Measurements from ENCODE around the gene RNF145. TPM values are rescaled to one million over a fixed set of nuclear protein-coding genes. Genes with fewer than 3 reads are reported as not detected.
"Not testable (repeated sequence)": the region's sequence is repeated elsewhere in the genome, so short reads cannot be mapped to it uniquely, and the experiment has no call there.

Gene RNF145
- polyA plus RNA-seq, 2 donors, result 26.2 to 48.6 TPM

GRCh38 chr5:159130871-159131270, 78.5 kb downstream of the RNF145 start:
- Histone ChIP-seq H3K27me3 (ENCODE audit: control insufficient read depth in 1 of 2, insufficient read depth in 2 of 2, low read length in 2 of 2) (no peaks in the 10 kb centered on the region), H3K4me3 (ENCODE audit: low read depth in 1 of 2, low read length in 2 of 2) (no peak overlapping the region), H3K27ac (ENCODE audit: low read depth in 2 of 2, low read length in 1 of 2) (no peak overlapping the region), H3K9me3 (ENCODE audit: control insufficient read depth in 2 of 2, insufficient read depth in 1 of 2, low read depth in 1 of 2, low read length in 1 of 2) (no peaks in the 10 kb centered on the region), H3K36me3 (ENCODE audit: control insufficient read depth in 2 of 2, insufficient read depth in 2 of 2, low read length in 1 of 2) (no peaks in the 10 kb centered on the region), H3K4me1 (ENCODE audit: control insufficient read depth in 2 of 2, insufficient read depth in 2 of 2, low read length in 1 of 2) (no peaks in the 10 kb centered on the region)
- 72 to 75% methylated on average over 3 of the region's 3 CpGs for whole genome bisulfite sequencing, 2 donors

GRCh38 chr5:159128070-159128541, 81.2 kb downstream of the RNF145 start:
- Histone ChIP-seq H3K36me3 (ENCODE audit: control insufficient read depth in 2 of 2, insufficient read depth in 2 of 2, low read length in 1 of 2) (no peaks in the 10 kb centered on the region), H3K4me1 (ENCODE audit: control insufficient read depth in 2 of 2, insufficient read depth in 2 of 2, low read length in 1 of 2) (no peaks in the 10 kb centered on the region), H3K4me3 (ENCODE audit: low read depth in 1 of 2, low read length in 2 of 2) (no peak overlapping the region), H3K27ac (ENCODE audit: low read depth in 2 of 2, low read length in 1 of 2) (no peak overlapping the region), H3K27me3 (ENCODE audit: control insufficient read depth in 1 of 2, insufficient read depth in 2 of 2, low read length in 2 of 2) (no peaks in the 10 kb centered on the region), H3K9me3 (ENCODE audit: control insufficient read depth in 2 of 2, insufficient read depth in 1 of 2, low read depth in 1 of 2, low read length in 1 of 2) (no peaks in the 10 kb centered on the region)
- 85 to 86% methylated on average over 6 of the region's 6 CpGs for WGBS, 2 donors

DNA sequence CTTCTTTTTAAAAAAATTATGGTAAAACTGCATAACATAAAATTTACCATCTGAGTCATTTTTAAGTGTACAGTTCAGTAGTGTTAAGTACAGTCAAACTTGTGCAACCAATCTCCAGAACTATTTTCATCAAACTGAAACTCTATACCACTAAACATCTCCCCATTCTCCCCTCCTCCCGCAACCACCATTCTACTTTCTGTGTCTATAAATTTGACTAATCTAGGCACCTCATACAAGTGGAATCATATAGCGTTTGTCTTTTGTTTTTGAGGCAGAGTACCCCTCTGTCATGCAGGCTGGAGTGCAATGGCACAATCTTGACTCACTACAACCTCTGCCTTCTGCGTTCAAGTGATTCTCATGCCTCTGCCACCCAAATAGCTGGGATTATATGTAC, 85.7 kb downstream of the RNF145 start:
- Histone ChIP-seq H3K36me3 (ENCODE audit: control insufficient read depth in 2 of 2, insufficient read depth in 2 of 2, low read length in 1 of 2) (no peaks in the 10 kb centered on the region), H3K4me1 (ENCODE audit: control insufficient read depth in 2 of 2, insufficient read depth in 2 of 2, low read length in 1 of 2) (no peaks in the 10 kb centered on the region), H3K9me3 (ENCODE audit: control insufficient read depth in 2 of 2, insufficient read depth in 1 of 2, low read depth in 1 of 2, low read length in 1 of 2) (no peaks in the 10 kb centered on the region), H3K4me3 (ENCODE audit: low read depth in 1 of 2, low read length in 2 of 2) (no peak overlapping the region), H3K27me3 (ENCODE audit: control insufficient read depth in 1 of 2, insufficient read depth in 2 of 2, low read length in 2 of 2) (no peaks in the 10 kb centered on the region), H3K27ac (ENCODE audit: low read depth in 2 of 2, low read length in 1 of 2) (no peak overlapping the region)
- WGBS, 2 donors, result 73 to 86% methylated on average over 3 of the region's 3 CpGs

DNA sequence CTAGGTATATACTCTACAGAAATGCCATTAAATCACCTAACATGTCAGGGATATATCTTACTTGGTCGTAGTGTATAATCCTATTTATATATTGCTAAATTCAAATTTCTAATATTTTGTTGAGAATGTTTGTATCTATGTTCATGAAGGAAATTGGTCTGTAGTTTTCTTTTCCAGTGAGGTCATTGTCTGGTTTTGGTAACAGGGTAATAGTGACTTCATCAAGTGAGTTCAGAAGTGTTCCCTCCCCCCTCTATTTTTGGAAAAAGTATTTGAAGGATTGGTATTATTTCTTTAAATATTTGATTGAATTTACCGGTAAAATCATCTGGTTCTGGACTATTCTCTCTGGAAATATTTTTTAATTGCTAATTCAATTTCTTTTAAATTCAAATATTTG, 86.2 kb downstream of the RNF145 start:
- no peaks in the 10 kb centered on the region for H3K9me3 ChIP-seq (ENCODE audit: control insufficient read depth in 2 of 2, insufficient read depth in 1 of 2, low read depth in 1 of 2, low read length in 1 of 2)
- no peaks in the 10 kb centered on the region for H3K36me3 ChIP-seq (ENCODE audit: control insufficient read depth in 2 of 2, insufficient read depth in 2 of 2, low read length in 1 of 2)
- 73 to 79% methylated on average over 2 of the region's 2 CpGs for WGBS, 2 donors
- H3K27ac ChIP-seq (ENCODE audit: low read depth in 2 of 2, low read length in 1 of 2), result no peak overlapping the region
- no peaks in the 10 kb centered on the region for H3K27me3 ChIP-seq (ENCODE audit: control insufficient read depth in 1 of 2, insufficient read depth in 2 of 2, low read length in 2 of 2)
- H3K4me1 ChIP-seq (ENCODE audit: control insufficient read depth in 2 of 2, insufficient read depth in 2 of 2, low read length in 1 of 2), result no peaks in the 10 kb centered on the region
- no peak overlapping the region for H3K4me3 ChIP-seq (ENCODE audit: low read depth in 1 of 2, low read length in 2 of 2)

- H3K4me3 ChIP-seq (ENCODE audit: low read depth in 1 of 2, low read length in 2 of 2), result no peak overlapping the region
- no peak overlapping the region for H3K27ac ChIP-seq (ENCODE audit: low read depth in 2 of 2, low read length in 1 of 2)
Measured at GRCh38 chr5:159121061-159121460, 88.3 kb downstream of the RNF145 start.

GRCh38 chr5:159120446-159120845, 88.9 kb downstream of the RNF145 start:
- Histone ChIP-seq H3K4me3 (ENCODE audit: low read depth in 1 of 2, low read length in 2 of 2) (no peak overlapping the region), H3K9me3 (ENCODE audit: control insufficient read depth in 2 of 2, insufficient read depth in 1 of 2, low read depth in 1 of 2, low read length in 1 of 2) (no peaks in the 10 kb centered on the region), H3K36me3 (ENCODE audit: control insufficient read depth in 2 of 2, insufficient read depth in 2 of 2, low read length in 1 of 2) (no peaks in the 10 kb centered on the region), H3K4me1 (ENCODE audit: control insufficient read depth in 2 of 2, insufficient read depth in 2 of 2, low read length in 1 of 2) (no peaks in the 10 kb centered on the region), H3K27ac (ENCODE audit: low read depth in 2 of 2, low read length in 1 of 2) (no peak overlapping the region), H3K27me3 (ENCODE audit: control insufficient read depth in 1 of 2, insufficient read depth in 2 of 2, low read length in 2 of 2) (no peaks in the 10 kb centered on the region)
- WGBS, 2 donors, result 60 to 68% methylated on average over 4 of the region's 4 CpGs

More at GRCh38 chr5:159121061-159121460, 88.3 kb downstream of the RNF145 start:
- H3K27me3 ChIP-seq (ENCODE audit: control insufficient read depth in 1 of 2, insufficient read depth in 2 of 2, low read length in 2 of 2), result no peaks in the 10 kb centered on the region
- H3K36me3 ChIP-seq (ENCODE audit: control insufficient read depth in 2 of 2, insufficient read depth in 2 of 2, low read length in 1 of 2), result no peaks in the 10 kb centered on the region
- 86 to 91% methylated on average over 3 of the region's 3 CpGs for WGBS, 2 donors
- H3K9me3 ChIP-seq (ENCODE audit: control insufficient read depth in 2 of 2, insufficient read depth in 1 of 2, low read depth in 1 of 2, low read length in 1 of 2), result no peaks in the 10 kb centered on the region
- no peaks in the 10 kb centered on the region for H3K4me1 ChIP-seq (ENCODE audit: control insufficient read depth in 2 of 2, insufficient read depth in 2 of 2, low read length in 1 of 2)

DNA sequence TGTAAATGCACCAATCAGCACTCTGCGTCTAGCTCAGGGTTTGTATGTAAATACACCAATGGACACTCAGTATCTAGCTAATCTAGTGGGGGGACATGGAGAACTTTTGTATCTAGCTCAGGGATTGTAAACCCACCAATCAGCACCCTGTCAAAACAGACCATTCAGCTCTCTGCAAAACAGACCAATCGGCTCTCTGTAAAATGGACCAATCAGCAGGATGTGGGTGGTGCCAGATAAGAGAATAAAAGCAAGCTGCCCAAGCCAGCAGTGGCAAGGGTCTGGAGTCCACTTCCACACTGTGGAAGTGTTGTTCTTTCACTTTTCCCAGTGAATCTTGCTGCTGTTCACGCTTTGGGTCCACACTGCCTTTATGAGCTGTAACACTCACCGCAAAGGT, 89.5 kb downstream of the RNF145 start:
- not testable (repeated sequence) for H3K9me3 ChIP-seq (ENCODE audit: control insufficient read depth in 2 of 2, insufficient read depth in 1 of 2, low read depth in 1 of 2, low read length in 1 of 2); H3K27me3 ChIP-seq (ENCODE audit: control insufficient read depth in 1 of 2, insufficient read depth in 2 of 2, low read length in 2 of 2); H3K4me3 ChIP-seq (ENCODE audit: low read depth in 1 of 2, low read length in 2 of 2); H3K27ac ChIP-seq (ENCODE audit: low read depth in 2 of 2, low read length in 1 of 2); H3K36me3 ChIP-seq (ENCODE audit: control insufficient read depth in 2 of 2, insufficient read depth in 2 of 2, low read length in 1 of 2); H3K4me1 ChIP-seq (ENCODE audit: control insufficient read depth in 2 of 2, insufficient read depth in 2 of 2, low read length in 1 of 2)
- WGBS, 2 donors, result 70 to 72% methylated on average over 4 of the region's 4 CpGs

DNA sequence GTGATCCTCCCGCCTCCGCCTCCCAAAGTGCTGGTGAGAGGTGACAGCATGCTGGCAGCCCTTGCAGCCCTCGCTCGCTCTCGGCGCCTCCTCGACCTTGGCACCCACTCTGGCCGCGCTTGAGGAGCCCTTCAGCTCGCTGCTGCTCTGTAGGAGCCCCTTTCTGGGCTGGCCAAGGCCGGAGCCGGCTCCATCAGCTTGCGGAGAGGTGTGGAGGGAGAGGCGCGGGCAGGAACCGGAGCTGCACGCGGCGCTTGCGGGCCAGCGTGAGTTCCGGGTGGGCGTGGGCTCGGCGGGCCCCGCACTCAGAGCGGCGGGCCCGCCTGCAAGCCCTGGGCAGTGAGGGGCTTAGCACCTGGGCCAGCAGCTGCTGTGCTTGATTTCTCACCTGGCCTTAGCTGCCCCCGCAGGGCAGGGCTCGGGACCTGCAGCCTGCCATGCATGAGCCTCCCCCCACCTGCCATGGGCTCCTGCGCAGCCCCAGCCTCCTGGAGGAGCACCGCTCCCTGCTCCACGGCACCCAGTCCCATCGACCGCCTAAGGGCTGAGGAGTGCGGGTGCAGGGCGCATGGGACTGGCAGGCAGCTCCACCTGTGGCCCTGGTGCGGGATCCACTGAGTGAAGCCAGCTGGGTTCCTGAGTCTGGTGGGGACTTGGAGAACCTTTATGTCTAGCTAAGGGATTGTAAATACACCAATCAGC, 90.2 kb downstream of the RNF145 start:
- H3K9me3 ChIP-seq (ENCODE audit: control insufficient read depth in 2 of 2, insufficient read depth in 1 of 2, low read depth in 1 of 2, low read length in 1 of 2); H3K4me1 ChIP-seq (ENCODE audit: control insufficient read depth in 2 of 2, insufficient read depth in 2 of 2, low read length in 1 of 2); H3K4me3 ChIP-seq (ENCODE audit: low read depth in 1 of 2, low read length in 2 of 2); H3K36me3 ChIP-seq (ENCODE audit: control insufficient read depth in 2 of 2, insufficient read depth in 2 of 2, low read length in 1 of 2); H3K27me3 ChIP-seq (ENCODE audit: control insufficient read depth in 1 of 2, insufficient read depth in 2 of 2, low read length in 2 of 2); H3K27ac ChIP-seq (ENCODE audit: low read depth in 2 of 2, low read length in 1 of 2): not testable (repeated sequence)
- 94 to 96% methylated on average over 39 of the region's 39 CpGs for WGBS, 2 donors

DNA sequence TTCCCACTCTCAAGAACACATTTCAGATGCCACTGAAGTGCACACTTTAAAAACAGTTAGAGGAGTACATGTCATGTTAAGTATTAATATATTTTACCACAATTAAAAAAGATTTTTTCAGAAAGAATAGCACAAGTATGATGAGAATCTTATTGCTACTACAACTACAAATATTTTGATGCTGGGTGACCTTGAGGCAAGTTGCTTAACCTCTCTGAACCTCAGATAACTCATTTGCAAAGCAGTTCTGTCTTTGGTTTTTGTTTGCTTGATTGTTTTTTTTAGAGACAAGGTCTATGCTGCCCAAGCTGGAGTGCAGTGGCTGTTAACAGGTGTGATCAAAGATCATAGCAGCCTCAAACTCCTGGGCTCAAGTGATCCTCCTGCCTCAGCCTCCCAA, 95.9 kb downstream of the RNF145 start:
- H3K36me3 ChIP-seq (ENCODE audit: control insufficient read depth in 2 of 2, insufficient read depth in 2 of 2, low read length in 1 of 2), result no peaks in the 10 kb centered on the region
- no peak overlapping the region for H3K27ac ChIP-seq (ENCODE audit: low read depth in 2 of 2, low read length in 1 of 2)
- H3K9me3 ChIP-seq (ENCODE audit: control insufficient read depth in 2 of 2, insufficient read depth in 1 of 2, low read depth in 1 of 2, low read length in 1 of 2), result no peaks in the 10 kb centered on the region
- H3K27me3 ChIP-seq (ENCODE audit: control insufficient read depth in 1 of 2, insufficient read depth in 2 of 2, low read length in 2 of 2), result no peaks in the 10 kb centered on the region
- H3K4me3 ChIP-seq (ENCODE audit: low read depth in 1 of 2, low read length in 2 of 2), result no peak overlapping the region
- H3K4me1 ChIP-seq (ENCODE audit: control insufficient read depth in 2 of 2, insufficient read depth in 2 of 2, low read length in 1 of 2), result no peaks in the 10 kb centered on the region

DNA sequence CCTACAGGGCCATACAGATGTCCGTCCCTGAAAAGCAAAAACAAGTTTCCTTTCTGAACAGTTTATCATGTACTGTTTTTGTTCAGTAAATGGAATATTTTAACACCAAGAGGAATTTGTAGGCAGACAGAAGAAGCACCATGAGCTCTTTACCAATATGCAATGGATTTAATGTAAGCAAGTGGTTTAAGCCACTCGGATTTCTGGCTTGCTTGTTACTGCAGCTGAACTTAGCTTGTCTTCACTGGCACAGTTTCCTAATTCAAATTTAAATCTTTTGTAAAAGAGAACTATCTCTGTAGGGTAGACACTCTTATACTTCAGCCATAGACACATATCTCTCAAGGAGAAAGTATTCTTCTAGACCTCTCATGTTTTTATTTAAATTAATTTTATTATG, 96.9 kb downstream of the RNF145 start:
- H3K27ac ChIP-seq (ENCODE audit: low read depth in 2 of 2, low read length in 1 of 2), result no peak overlapping the region
- WGBS, 2 donors, result 85 to 87% methylated on average over 2 of the region's 2 CpGs
- H3K9me3 ChIP-seq (ENCODE audit: control insufficient read depth in 2 of 2, insufficient read depth in 1 of 2, low read depth in 1 of 2, low read length in 1 of 2), result no peaks in the 10 kb centered on the region
- H3K4me1 ChIP-seq (ENCODE audit: control insufficient read depth in 2 of 2, insufficient read depth in 2 of 2, low read length in 1 of 2), result no peaks in the 10 kb centered on the region
- H3K27me3 ChIP-seq (ENCODE audit: control insufficient read depth in 1 of 2, insufficient read depth in 2 of 2, low read length in 2 of 2), result no peaks in the 10 kb centered on the region
- H3K4me3 ChIP-seq (ENCODE audit: low read depth in 1 of 2, low read length in 2 of 2), result no peak overlapping the region
- H3K36me3 ChIP-seq (ENCODE audit: control insufficient read depth in 2 of 2, insufficient read depth in 2 of 2, low read length in 1 of 2), result no peaks in the 10 kb centered on the region

All from esophagus (tissue), 2 donors.